ENCODE data around the gene PMM1.

Gene PMM1

DNA sequence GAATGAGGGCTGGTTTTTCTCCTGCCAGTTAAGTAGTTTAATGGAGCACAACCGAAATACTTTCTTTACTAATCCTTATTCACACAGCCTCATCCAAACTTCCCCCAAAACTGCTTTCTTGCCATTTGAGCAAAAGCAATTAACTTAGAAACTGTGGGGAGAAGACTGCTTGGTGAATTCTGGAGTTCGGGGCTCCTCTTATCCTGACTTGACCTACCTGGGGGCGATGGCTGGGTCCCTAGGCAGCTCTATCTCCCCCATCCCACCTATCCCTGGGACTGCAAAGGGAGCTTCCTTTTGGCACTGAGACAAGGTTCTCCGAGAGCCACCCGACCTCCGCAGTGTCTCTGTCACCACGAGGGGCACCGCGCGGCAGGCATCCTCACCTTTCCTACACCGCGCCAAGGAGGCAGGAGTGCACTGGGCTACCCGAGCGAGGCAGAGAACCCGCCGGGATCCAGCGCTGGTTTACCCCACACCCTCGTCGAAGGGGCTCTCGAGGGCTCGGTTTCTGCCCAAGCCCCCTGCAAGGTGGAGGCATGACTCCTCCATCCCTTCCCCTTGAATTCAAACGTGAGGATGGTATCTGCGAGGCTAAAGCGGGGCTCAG lies 30.4 kb upstream of the PMM1 start:
- H4K20me1 ChIP-seq (ENCODE audit: control insufficient read depth, insufficient read depth, low read depth, low read length), result peaks cover 7% of the 10 kb centered on the region; the same call in 1 of the 2 replicates
- H3K79me2 ChIP-seq (ENCODE audit: control insufficient read depth, low read length), result peaks cover 94% of the 10 kb centered on the region
- peaks cover 66% of the 10 kb centered on the region for H3K36me3 ChIP-seq (ENCODE audit: control insufficient read depth, low read length)
- no peaks in the 10 kb centered on the region for H3K9me3 ChIP-seq (ENCODE audit: control insufficient read depth, insufficient read depth, low read length)
- H3K4me2 ChIP-seq (ENCODE audit: low read length), result peak overlapping the region; percentile 91
- no peaks in the 10 kb centered on the region; the same call in 1 of the 2 replicates for H3F3A ChIP-seq (ENCODE audit: control insufficient read depth, insufficient read depth)
- peak overlapping the region; percentile 58 for H3K27ac ChIP-seq (ENCODE audit: low read depth, low read length)
- H3K9me2 ChIP-seq (replicated peaks; ENCODE audit: control insufficient read depth, low read length), result no peaks in the 10 kb centered on the region
- TF ChIP-seq EZH2phosphoT487 (IDR thresholded peaks at IDR 0.05; ENCODE audit: borderline replicate concordance, low read length), result no peak
- TF ChIP-seq, protein P1, sequence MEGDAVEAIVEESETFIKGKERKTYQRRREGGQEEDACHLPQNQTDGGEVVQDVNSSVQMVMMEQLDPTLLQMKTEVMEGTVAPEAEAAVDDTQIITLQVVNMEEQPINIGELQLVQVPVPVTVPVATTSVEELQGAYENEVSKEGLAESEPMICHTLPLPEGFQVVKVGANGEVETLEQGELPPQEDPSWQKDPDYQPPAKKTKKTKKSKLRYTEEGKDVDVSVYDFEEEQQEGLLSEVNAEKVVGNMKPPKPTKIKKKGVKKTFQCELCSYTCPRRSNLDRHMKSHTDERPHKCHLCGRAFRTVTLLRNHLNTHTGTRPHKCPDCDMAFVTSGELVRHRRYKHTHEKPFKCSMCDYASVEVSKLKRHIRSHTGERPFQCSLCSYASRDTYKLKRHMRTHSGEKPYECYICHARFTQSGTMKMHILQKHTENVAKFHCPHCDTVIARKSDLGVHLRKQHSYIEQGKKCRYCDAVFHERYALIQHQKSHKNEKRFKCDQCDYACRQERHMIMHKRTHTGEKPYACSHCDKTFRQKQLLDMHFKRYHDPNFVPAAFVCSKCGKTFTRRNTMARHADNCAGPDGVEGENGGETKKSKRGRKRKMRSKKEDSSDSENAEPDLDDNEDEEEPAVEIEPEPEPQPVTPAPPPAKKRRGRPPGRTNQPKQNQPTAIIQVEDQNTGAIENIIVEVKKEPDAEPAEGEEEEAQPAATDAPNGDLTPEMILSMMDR (IDR thresholded peaks at IDR 0.05; ENCODE audit: low read depth, low read length, poor library complexity, severe bottlenecking), result peak; percentile 27
- no peaks in the 10 kb centered on the region for H3K27me3 ChIP-seq (ENCODE audit: control insufficient read depth, low read length)
- peaks cover 37% of the 10 kb centered on the region for H3K4me1 ChIP-seq (ENCODE audit: control insufficient read depth, low read length)
- peak overlapping the region; percentile 99 for H3K4me3 ChIP-seq (ENCODE audit: low read length)

DNA sequence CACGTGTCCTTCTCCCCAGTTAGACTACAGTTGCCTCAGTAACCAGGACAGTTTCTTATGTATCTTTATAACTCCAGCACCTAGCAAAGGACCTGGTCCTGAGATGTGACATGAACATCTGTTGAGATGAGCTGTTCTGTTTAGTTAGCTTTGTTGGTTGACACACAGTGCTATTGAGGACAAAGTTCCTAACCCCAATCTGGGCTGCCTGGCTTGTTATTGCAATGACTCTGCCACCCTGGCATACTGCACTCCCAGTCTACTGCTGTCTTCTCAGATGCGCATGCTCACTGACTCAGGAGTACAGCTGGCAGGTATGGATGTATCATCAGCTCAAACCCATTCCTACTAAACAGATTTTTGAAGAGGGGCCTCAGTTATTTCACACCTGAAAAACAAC lies 23.8 kb upstream of the PMM1 start:
- TF ChIP-seq, protein P1 (IDR thresholded peaks at IDR 0.05; ENCODE audit: low read depth, low read length, poor library complexity, severe bottlenecking), result no peak
- TF ChIP-seq EZH2phosphoT487 (IDR thresholded peaks at IDR 0.05; ENCODE audit: borderline replicate concordance, low read length), result no peak
- Histone ChIP-seq H3K79me2 (ENCODE audit: control insufficient read depth, low read length) (peaks cover 70% of the 10 kb centered on the region), H3F3A (ENCODE audit: control insufficient read depth, insufficient read depth) (no peaks in the 10 kb centered on the region), H3K9me2 (replicated peaks; ENCODE audit: control insufficient read depth, low read length) (no peaks in the 10 kb centered on the region), H3K36me3 (ENCODE audit: control insufficient read depth, low read length) (peaks cover 48% of the 10 kb centered on the region), H3K27me3 (ENCODE audit: control insufficient read depth, low read length) (no peaks in the 10 kb centered on the region), H3K4me3 (ENCODE audit: low read length) (no peak overlapping the region), H4K20me1 (ENCODE audit: control insufficient read depth, insufficient read depth, low read depth, low read length) (peaks cover 9% of the 10 kb centered on the region; the same call in 1 of the 2 replicates), H3K4me2 (ENCODE audit: low read length) (no peak overlapping the region), H3K27ac (ENCODE audit: low read depth, low read length) (no peak overlapping the region), H3K9me3 (ENCODE audit: control insufficient read depth, insufficient read depth, low read length) (no peaks in the 10 kb centered on the region), H3K4me1 (ENCODE audit: control insufficient read depth, low read length) (peaks cover 17% of the 10 kb centered on the region)

DNA sequence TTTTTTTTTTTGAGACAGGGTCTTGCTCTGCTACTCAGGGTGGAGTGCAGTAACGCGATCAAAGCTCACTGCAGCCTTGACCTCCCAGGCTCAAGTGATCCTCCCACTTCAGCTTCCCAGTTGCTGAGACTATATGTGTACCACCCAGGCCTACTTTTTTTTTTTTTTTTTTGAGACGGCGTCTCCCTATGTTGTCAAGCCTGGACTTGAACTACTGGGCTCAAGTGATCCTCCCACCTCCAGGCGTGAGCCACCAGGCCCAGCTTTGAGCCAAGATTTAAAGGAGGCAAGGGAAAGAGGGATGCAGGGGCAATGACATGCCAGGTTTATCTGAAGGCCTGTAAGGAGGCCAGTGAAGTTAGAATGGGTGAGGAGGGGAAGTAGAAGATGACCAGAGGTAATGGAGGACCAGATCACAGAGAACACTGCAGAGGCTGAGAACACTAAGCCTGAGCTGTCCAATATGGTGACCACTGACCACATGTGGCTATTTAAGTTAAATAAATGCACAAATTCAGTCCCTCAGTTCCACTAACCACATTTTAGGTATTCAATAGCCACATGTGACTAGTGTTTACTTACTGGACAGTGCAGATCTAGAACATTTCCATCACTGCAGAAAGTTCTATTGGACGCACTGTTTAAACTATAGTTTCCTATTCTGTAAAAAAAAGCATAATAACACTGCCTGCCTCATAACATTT lies 23.1 kb upstream of the PMM1 start:
- no peaks in the 10 kb centered on the region for H3F3A ChIP-seq (ENCODE audit: control insufficient read depth, insufficient read depth)
- H3K36me3 ChIP-seq (ENCODE audit: control insufficient read depth, low read length), result peaks cover 52% of the 10 kb centered on the region
- H3K27ac ChIP-seq (ENCODE audit: low read depth, low read length), result no peak overlapping the region
- no peaks in the 10 kb centered on the region for H3K27me3 ChIP-seq (ENCODE audit: control insufficient read depth, low read length)
- H3K79me2 ChIP-seq (ENCODE audit: control insufficient read depth, low read length), result peaks cover 64% of the 10 kb centered on the region
- H3K4me3 ChIP-seq (ENCODE audit: low read length), result no peak overlapping the region
- H3K4me2 ChIP-seq (ENCODE audit: low read length), result no peak overlapping the region
- TF ChIP-seq, protein P1 (IDR thresholded peaks at IDR 0.05; ENCODE audit: low read depth, low read length, poor library complexity, severe bottlenecking), result no peak
- no peak for TF ChIP-seq EZH2phosphoT487 (IDR thresholded peaks at IDR 0.05; ENCODE audit: borderline replicate concordance, low read length)
- peaks cover 12% of the 10 kb centered on the region for H3K4me1 ChIP-seq (ENCODE audit: control insufficient read depth, low read length)
- no peaks in the 10 kb centered on the region for H3K9me3 ChIP-seq (ENCODE audit: control insufficient read depth, insufficient read depth, low read length)
- no peaks in the 10 kb centered on the region for H3K9me2 ChIP-seq (replicated peaks; ENCODE audit: control insufficient read depth, low read length)
- H4K20me1 ChIP-seq (ENCODE audit: control insufficient read depth, insufficient read depth, low read depth, low read length), result peaks cover 11% of the 10 kb centered on the region; the same call in 1 of the 2 replicates
